CD4-positive, alpha-beta T cell treated with Interleukin-15 for 4 hours (primary cell): Measurements from ENCODE around the gene MRGPRG.
"Not testable (repeated sequence)": the region's sequence is repeated elsewhere in the genome, so short reads cannot be mapped to it uniquely, and the experiment has no call there.

Experiments
- DNase-seq: peaks from one replicate; pipeline ENCODE4 v3.0.0-alpha.2; 2020; ENCODE audit warnings: low spot score

Gene MRGPRG

DNA sequence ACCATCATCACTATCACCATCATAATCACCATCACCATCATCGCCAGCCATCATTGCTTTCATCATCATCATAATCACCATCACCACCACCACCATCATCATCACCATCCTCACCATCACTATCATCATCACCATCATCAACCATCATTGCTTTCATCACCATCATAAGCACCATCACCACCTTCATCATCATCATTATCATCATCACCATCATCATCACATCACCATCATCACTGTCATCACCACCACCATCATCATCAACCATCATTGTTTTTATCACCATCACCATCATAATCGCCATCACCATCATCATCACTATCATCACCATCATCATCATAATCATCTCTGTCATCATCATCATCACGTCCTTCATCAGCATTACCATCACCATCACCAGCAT, 44.2 kb downstream of the MRGPRG start:
- DNase-seq: no peak

GRCh38 chr11:3173795-3174194, 44.8 kb downstream of the MRGPRG start:
- no peak for DNase-seq

GRCh38 chr11:3171931-3172560, 46.6 kb downstream of the MRGPRG start:
- DNase-seq: no peak

DNA sequence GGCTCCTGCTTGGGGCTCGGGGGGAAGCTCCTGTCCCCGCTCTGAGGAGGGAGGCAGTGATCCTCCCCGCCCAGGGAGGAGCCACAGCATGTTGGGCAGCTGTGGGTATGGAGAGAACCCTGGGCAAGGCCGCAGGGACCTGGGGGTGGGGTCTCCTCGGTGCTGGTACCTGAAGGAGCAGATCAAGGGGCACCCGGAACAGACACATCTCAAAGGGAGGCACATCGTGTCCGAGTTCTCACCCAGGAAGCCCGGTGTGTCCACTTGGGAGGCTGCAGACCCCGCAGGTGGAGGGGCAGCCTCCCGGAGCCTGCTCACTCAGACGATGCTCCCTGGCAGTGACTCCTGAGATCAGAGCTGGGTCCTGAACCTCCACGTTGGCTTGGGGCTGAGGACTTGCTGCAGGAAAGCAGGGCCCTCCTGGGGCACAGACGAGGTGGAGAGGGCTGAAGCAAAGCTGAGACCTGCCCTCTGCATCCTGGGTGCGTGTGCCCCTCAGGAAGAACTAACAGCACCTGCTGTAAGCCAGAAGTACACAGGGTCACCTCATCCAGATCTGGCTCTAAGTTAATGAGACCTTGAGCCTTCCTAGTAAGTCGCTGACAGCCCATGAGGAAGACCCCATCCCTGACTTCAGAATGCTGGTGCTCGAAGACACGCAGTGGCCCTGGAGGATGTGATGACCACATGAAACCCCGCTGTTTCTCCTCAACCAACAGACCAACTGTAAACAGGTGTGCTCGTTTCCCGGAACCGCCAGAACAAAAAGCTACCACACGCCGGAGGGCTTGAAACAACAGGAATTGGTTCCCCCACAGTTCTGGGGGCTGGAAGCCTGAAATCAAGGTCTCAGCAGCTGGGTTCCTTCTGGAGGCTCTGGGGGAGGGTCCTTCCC, 47.6 kb downstream of the MRGPRG start:
- DNase-seq: no peak

DNA sequence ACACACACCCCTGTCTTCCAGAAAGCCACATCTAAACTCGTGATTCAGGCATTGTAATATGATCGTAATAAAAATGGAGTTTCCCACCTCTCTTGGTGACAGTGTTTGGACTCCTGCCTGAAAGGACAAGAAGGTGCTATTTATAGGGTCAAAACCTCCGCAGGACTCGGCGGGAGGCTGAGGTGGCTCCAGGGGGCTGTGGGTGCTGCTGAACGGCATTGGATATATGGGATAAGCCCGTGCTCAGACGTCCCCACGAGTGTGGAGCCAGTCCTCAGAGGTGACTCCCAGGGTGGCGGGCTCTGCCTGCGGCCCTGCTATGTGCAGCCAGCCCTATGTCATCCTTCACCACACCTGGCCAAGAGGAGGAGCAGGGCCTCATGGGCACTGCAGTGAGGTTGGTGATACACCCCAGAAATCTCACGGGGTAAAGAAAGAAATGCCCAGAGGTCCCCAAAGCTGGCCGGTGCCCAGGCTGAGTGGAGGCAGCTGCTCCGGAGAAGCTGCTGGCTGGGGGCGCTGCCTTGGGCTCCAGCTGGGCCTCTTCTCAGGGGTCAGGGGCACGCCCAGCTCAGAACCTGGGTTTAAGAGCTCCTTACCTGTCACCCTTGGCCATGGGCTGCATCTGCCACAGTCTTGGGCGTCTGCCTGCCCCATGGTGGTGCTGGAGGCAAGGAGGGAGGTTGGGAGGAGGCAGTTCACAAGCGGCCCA, 48.4 kb downstream of the MRGPRG start:
- DNase-seq: no peak

- no peak for DNase-seq
Measured at GRCh38 chr11:3169255-3170043, 49.2 kb downstream of the MRGPRG start.

GRCh38 chr11:3168742-3169254, 49.8 kb downstream of the MRGPRG start:
- not testable (repeated sequence) for DNase-seq
